K562 (cell line): ENCODE data around the gene PRSS27. TPM values are rescaled to one million over a fixed set of nuclear protein-coding genes. Genes with fewer than 3 reads are reported as not detected.

Experiments
- CHD1 ChIP-seq: fragments of 200-600 bp; sonication (generic); IDR thresholded peaks from one replicate; pipeline ENCODE4 v1.6.1; 2012; ENCODE audit warnings: mild to moderate bottlenecking, moderate library complexity, low read length, inconsistent platforms
- DACH1 ChIP-seq: fragments of 450-650 bp; IDR thresholded peaks from 2 replicates; pipeline ENCODE4 v1.6.1; 2018; ENCODE audit not compliant: partially characterized antibody
- EHMT2 ChIP-seq: fragments of 450-650 bp; IDR thresholded peaks from 2 replicates; pipeline ENCODE4 v1.6.1; 2018; ENCODE audit warnings: antibody characterized with exemption
- IFI16 ChIP-seq: fragments of 250-450 bp; sonication (Bioruptor Pico); IDR thresholded peaks from 2 replicates; pipeline ENCODE4 v2.1.2; 2022; ENCODE audit warnings: mild to moderate bottlenecking, inconsistent platforms
- JUND ChIP-seq, 2 experiments: IDR thresholded peaks; 2 replicates in 1 of 2; 3 replicates in 1 of 2; pipeline ENCODE4 v1.6.1; 2011; ENCODE audit warnings: borderline replicate concordance in 2 of 2, low read depth in 2 of 2, low read length in 2 of 2, improper control_type of control experiment in 1 of 2, missing biosample characterization in 1 of 2, missing genetic modification characterization in 1 of 2, missing genetic modification reagents in 1 of 2
- LCOR ChIP-seq: sonication (generic); formaldehyde crosslinking; IDR thresholded peaks from 2 replicates; pipeline ENCODE4 v1.8.0; 2022; ENCODE audit warnings: mild to moderate bottlenecking, missing genetic modification reagents
- MYNN ChIP-seq, 2 experiments: sonication (generic); formaldehyde crosslinking in 1 of 2; IDR thresholded peaks; 2 replicates each; pipeline versions ENCODE4 v1.5.0 to v1.6.1; 2016 to 2020; ENCODE audit warnings: antibody characterized with exemption in 1 of 2, missing genetic modification reagents in 1 of 2
- NCOA4 ChIP-seq: fragments of 450-650 bp; IDR thresholded peaks from 2 replicates; pipeline ENCODE4 v1.6.1; 2018; ENCODE audit warnings: mild to moderate bottlenecking; ENCODE audit not compliant: partially characterized antibody
- NONO ChIP-seq, 2 experiments: fragments of 200-400 bp in 1 of 2; fragments of 450-650 bp in 1 of 2; formaldehyde crosslinking in 1 of 2; IDR thresholded peaks; 2 replicates each; pipeline ENCODE4 v1.6.1; 2017; ENCODE audit warnings: low read depth in 2 of 2, mild to moderate bottlenecking in 2 of 2, moderate library complexity in 2 of 2, low read length in 1 of 2
- PHF20 ChIP-seq: fragments of 450-650 bp; IDR thresholded peaks from 2 replicates; pipeline ENCODE4 v1.6.1; 2018; ENCODE audit not compliant: partially characterized antibody
- POLR3G ChIP-seq: IDR thresholded peaks from 2 replicates; pipeline ENCODE4 v1.6.1; 2011; ENCODE audit not compliant: insufficient read length, insufficient replicate concordance; ENCODE audit errors: extremely low read depth
- PRPF4 ChIP-seq: fragments of 200-400 bp; formaldehyde crosslinking; IDR thresholded peaks from one replicate; pipeline ENCODE4 v1.6.1; 2017; ENCODE audit warnings: low read length, low read depth, mild to moderate bottlenecking; ENCODE audit not compliant: insufficient read depth, poor library complexity, severe bottlenecking
- RBM15 ChIP-seq: fragments of 200-400 bp; formaldehyde crosslinking; IDR thresholded peaks from 2 replicates; pipeline ENCODE4 v1.6.1; 2018; ENCODE audit warnings: mild to moderate bottlenecking, low read length, moderate library complexity; ENCODE audit not compliant: insufficient read depth
- RBM39 ChIP-seq: fragments of 200-400 bp; formaldehyde crosslinking; optimal IDR thresholded peaks from 2 replicates; pipeline ENCODE3; 2018; ENCODE audit warnings: low read depth, low read length
- RFX1 ChIP-seq: fragments of 450-650 bp; IDR thresholded peaks from 2 replicates; pipeline ENCODE4 v1.6.1; 2016; ENCODE audit warnings: mild to moderate bottlenecking, moderate library complexity
- RUNX1 ChIP-seq: sonication (generic); IDR thresholded peaks from 2 replicates; pipeline ENCODE4 v1.6.1; 2016; ENCODE audit warnings: antibody characterized with exemption, low read depth
- SAFB2 ChIP-seq: fragments of 200-400 bp; formaldehyde crosslinking; IDR thresholded peaks from 2 replicates; pipeline ENCODE4 v1.6.1; 2018; ENCODE audit warnings: borderline replicate concordance, low read length, low read depth, moderate library complexity; ENCODE audit not compliant: severe bottlenecking
- TAF9B ChIP-seq: fragments of 450-650 bp; IDR thresholded peaks from 2 replicates; pipeline ENCODE4 v1.6.1; 2018; ENCODE audit warnings: mild to moderate bottlenecking; ENCODE audit not compliant: partially characterized antibody
- TBL1XR1 ChIP-seq, 2 experiments: IDR thresholded peaks; 2 replicates each; pipeline ENCODE4 v1.6.1; 2012; ENCODE audit warnings: improper control_type of control experiment in 2 of 2, low read length in 2 of 2, mild to moderate bottlenecking in 1 of 2
- YY1 ChIP-seq, 3 experiments: IDR thresholded peaks; 2 replicates each; pipeline ENCODE4 v1.6.1; 2011; ENCODE audit warnings: low read length in 2 of 3, mild to moderate bottlenecking in 2 of 3, moderate library complexity in 2 of 3, borderline replicate concordance in 1 of 3, control low read depth in 1 of 3, low read depth in 1 of 3; ENCODE audit not compliant: insufficient read depth in 3 of 3, insufficient replicate concordance in 2 of 3, control insufficient read depth in 1 of 3, insufficient read length in 1 of 3; ENCODE audit errors: extremely low read depth in 1 of 3
- ZNF239 ChIP-seq: fragments of 250-450 bp; sonication (Bioruptor Pico); IDR thresholded peaks from 2 replicates; pipeline ENCODE4 v1.4.0; 2020; ENCODE audit warnings: mild to moderate bottlenecking
- ZNF263 ChIP-seq: sonication (generic); formaldehyde crosslinking; IDR thresholded peaks from 2 replicates; pipeline ENCODE4 v1.8.0; 2022; ENCODE audit warnings: mild to moderate bottlenecking, missing genetic modification reagents, borderline replicate concordance
- ZNF780A ChIP-seq: fragments of 250-450 bp; sonication (Bioruptor Pico); IDR thresholded peaks from 2 replicates; pipeline ENCODE4 v1.5.0; 2021; ENCODE audit warnings: mild to moderate bottlenecking
- polyA plus RNA-seq, 8 experiments: library from polyadenylated mRNA; depleted of rRNA in 4 of 8; stranded (reverse) in 5 of 8; unstranded in 3 of 8; fragments of >200 nt; fragmentation: Nextera tagmentation in 2 of 8; fragmentation: Illumina TruSeq in 1 of 8; extraction: Ambion mirVana in 2 of 8; extraction: Trizol in 1 of 8; gene quantifications; 2 replicates each; pipeline versions ENCODE4 v1.2.1 to v1.2.3, GENCODE V29; 2011 to 2014; ENCODE audit warnings: inconsistent platforms in 1 of 8, missing spikeins in 1 of 8
- total RNA-seq, 7 experiments: library from RNA; depleted of rRNA in 6 of 7; stranded (reverse); fragments of >200 nt in 6 of 7; fragmentation: Illumina TruSeq in 2 of 7; extraction: Trizol in 2 of 7; gene quantifications; 2 replicates each; pipeline versions ENCODE4 v1.2.1 to v1.2.3, GENCODE V29; 2011 to 2021; ENCODE audit warnings: low replicate concordance in 1 of 7
- TF ChIP-seq, protein P1 (sequence below): fragments of 250-450 bp; sonication (Bioruptor Pico); IDR thresholded peaks from 2 replicates; pipeline ENCODE4 v1.8.0; 2022; ENCODE audit warnings: inconsistent platforms, mild to moderate bottlenecking, moderate library complexity, borderline replicate concordance
- TF ChIP-seq, protein P2 (sequence below): fragments of 450-650 bp; IDR thresholded peaks from 2 replicates; pipeline ENCODE4 v1.6.1; 2017; ENCODE audit warnings: mild to moderate bottlenecking, moderate library complexity

Gene PRSS27
- total and polyA plus RNA-seq, 9 of the 15 experiments (the other 6 are each of a cell fraction or from before 2014, with no cell fraction given), result 0.09 to 0.20 (median 0.17) TPM; not detected in 5

DNA sequence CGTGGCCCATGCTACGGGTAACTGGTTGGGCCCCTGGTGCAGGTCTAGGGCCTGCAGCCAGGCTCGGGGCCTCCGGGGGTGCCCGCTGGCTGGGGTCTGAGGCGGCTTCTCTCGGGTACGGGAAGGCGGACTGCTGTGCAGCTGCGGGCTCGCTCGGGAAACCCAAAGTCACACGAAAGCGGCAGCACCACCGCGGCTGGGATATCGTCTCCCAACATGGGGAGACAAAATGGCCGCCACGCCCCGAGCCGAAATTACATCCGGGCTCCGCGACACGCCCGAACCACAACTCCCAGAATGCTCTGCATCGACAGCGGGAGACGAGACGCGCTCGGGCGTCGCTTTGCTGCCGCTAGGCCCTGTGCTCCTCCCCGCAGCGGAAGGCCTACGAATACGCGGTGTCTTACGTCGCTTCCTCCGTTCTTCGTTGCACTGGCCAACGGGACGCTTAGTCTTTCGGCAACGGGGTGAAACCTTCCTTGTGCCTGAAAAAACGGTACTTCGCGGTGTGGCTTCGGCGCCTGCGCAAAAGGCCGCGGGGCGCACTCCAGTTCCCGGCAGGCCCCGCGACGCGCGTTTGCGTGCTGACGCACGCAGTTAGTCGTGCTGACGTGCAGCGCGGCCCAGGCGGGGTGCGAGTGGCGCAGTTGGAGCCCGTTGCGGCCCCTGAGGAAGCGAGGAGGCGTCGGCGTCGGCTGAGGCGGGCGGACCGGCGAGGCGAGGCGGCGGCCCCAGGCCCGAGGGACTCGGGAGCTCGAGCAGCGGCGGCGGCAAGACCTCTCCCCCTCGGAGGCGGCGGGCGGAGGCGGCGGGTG, 32.2 kb upstream of the PRSS27 start, which contains the start of gene SRRM2 (continued):
- no peak for TF ChIP-seq DACH1
- peak in 1 of 2 experiments; percentile 38; a peak in 1 of 4 replicates for TF ChIP-seq TBL1XR1 (IDR thresholded peaks at IDR 0.05; ENCODE audit: low read length in 2 of 2)
- peak; percentile 80 for TF ChIP-seq TAF9B
- 0 out of 2 replicates have a peak, but pooled peaks have one; percentile 11 for TF ChIP-seq RUNX1
- TF ChIP-seq POLR3G, result no peak
- TF ChIP-seq ZNF780A (CRISPR knock-in tag), result no peak
- peak; percentile 27 for TF ChIP-seq CHD1
- TF ChIP-seq LCOR (CRISPR knock-in tag), result peak; percentile 57; the same call in 1 of the 2 replicates
- TF ChIP-seq SAFB2, result no peak
- peak; percentile 65 for TF ChIP-seq PHF20
- TF ChIP-seq, protein P1, sequence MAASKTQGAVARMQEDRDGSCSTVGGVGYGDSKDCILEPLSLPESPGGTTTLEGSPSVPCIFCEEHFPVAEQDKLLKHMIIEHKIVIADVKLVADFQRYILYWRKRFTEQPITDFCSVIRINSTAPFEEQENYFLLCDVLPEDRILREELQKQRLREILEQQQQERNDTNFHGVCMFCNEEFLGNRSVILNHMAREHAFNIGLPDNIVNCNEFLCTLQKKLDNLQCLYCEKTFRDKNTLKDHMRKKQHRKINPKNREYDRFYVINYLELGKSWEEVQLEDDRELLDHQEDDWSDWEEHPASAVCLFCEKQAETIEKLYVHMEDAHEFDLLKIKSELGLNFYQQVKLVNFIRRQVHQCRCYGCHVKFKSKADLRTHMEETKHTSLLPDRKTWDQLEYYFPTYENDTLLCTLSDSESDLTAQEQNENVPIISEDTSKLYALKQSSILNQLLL (CRISPR knock-in tag), result no peak
- TF ChIP-seq ZNF239 (CRISPR knock-in tag), result no peak; the same call in none of the 2 replicates
- peak; percentile 32 for TF ChIP-seq JUND (IDR thresholded peaks at IDR 0.05; ENCODE audit: borderline replicate concordance, low read depth, low read length)
- peak; percentile 28; the same call in 2 of the 3 replicates for TF ChIP-seq JUND (tag; IDR thresholded peaks at IDR 0.05; ENCODE audit: borderline replicate concordance, low read depth, low read length)
- TF ChIP-seq MYNN (IDR thresholded peaks at IDR 0.05), result no peak
- TF ChIP-seq MYNN (CRISPR knock-in tag; IDR thresholded peaks at IDR 0.05), result no peak
- no peak for TF ChIP-seq IFI16 (CRISPR knock-in tag)
- TF ChIP-seq EHMT2, result no peak
- peak; percentile 17; the same call in 1 of the 2 replicates for TF ChIP-seq ZNF263 (CRISPR knock-in tag)
- TF ChIP-seq YY1 (IDR thresholded peaks at IDR 0.05; ENCODE audit: borderline replicate concordance in 1 of 3, control insufficient read depth in 1 of 3, extremely low read depth in 1 of 3, insufficient read depth in 3 of 3, insufficient read length in 1 of 3, insufficient replicate concordance in 2 of 3, low read depth in 1 of 3, low read length in 2 of 3), result peak; percentile 95 to 99 (median 96)
- no peak for TF ChIP-seq PRPF4
- TF ChIP-seq, protein P2, sequence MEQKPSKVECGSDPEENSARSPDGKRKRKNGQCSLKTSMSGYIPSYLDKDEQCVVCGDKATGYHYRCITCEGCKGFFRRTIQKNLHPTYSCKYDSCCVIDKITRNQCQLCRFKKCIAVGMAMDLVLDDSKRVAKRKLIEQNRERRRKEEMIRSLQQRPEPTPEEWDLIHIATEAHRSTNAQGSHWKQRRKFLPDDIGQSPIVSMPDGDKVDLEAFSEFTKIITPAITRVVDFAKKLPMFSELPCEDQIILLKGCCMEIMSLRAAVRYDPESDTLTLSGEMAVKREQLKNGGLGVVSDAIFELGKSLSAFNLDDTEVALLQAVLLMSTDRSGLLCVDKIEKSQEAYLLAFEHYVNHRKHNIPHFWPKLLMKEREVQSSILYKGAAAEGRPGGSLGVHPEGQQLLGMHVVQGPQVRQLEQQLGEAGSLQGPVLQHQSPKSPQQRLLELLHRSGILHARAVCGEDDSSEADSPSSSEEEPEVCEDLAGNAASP, result no peak
- TF ChIP-seq RFX1, result no peak
- peak; percentile 67 to 83; a peak in 3 of 4 replicates for TF ChIP-seq NONO (IDR thresholded peaks at IDR 0.05; ENCODE audit: low read depth in 2 of 2, low read length in 1 of 2)
- TF ChIP-seq NCOA4, result no peak
- no peak for TF ChIP-seq RBM39
- TF ChIP-seq RBM15, result no peak
